HG02943 (cell line): ENCODE data around the gene MED27.

Source experiments
- ATAC-seq: cut with Tn5 transposase; IDR thresholded peaks from one replicate; pipeline ENCODE4 v1.9.1; 2021; ENCODE audit warnings: mild to moderate bottlenecking, low read depth, moderate library complexity; ENCODE audit not compliant: unreplicated experiment

The MED27 gene

DNA sequence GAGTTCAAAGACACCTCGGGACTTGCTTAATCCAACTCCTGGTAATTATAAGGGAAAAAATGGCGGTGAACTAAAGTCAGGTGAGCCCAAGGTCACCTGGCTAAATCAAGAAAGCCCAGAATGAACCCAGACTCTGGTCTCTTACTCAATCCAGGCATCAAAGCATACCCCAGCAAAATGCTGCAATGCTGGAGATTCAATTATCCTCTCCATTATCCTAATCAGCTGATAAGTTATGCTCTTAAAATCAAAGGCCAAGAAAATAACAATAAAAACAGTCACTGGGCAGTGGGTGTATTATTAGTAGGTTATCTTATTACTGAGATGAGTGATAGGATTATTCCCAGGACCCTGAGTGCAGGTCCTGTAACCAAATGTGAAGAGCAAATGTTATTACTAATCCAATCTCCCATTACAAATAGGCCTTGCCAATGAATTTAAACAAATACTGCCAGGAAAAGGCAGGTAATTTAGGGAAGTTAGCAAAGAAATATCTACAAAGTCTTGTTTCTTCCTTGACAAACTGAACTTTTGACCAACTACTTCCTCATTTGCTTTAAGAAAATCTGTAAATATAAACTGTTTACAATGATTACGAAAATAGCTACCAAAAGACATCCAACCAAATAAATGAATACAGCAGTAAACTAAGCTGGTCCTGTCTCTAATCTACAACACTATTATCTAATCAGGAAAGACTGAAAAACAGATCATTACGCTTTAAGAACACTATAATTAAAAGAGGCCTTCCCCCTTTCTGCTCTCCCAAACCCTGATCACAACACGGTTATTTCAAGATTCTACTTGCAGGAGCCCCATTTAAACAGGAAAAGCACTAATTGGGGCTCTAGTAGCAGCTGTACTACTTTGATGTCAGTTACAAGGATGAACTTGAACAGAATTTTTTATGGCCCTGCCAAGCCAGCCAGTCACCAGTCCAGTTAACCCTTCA lies 103.2 kb downstream of the MED27 start:
- no peak for ATAC-seq

DNA sequence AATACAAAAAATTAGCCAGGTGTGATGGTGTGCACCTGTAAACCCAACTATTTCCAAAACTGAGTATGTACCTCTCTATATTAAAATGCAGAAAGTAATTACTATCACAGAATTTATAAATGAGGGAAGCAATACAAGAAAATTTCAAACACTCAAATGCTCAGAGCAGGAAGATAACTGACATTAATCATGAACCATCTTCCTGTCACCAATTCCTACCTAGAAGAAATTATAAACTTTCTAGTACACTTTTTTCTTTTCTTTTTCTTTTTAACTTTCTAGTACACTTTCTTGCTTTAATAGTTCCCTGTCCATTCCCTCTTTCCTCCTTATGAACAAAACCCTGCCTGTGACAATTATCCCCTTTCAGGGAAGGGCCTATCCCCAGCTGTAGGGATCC lies 106.8 kb downstream of the MED27 start:
- ATAC-seq, result no peak

DNA sequence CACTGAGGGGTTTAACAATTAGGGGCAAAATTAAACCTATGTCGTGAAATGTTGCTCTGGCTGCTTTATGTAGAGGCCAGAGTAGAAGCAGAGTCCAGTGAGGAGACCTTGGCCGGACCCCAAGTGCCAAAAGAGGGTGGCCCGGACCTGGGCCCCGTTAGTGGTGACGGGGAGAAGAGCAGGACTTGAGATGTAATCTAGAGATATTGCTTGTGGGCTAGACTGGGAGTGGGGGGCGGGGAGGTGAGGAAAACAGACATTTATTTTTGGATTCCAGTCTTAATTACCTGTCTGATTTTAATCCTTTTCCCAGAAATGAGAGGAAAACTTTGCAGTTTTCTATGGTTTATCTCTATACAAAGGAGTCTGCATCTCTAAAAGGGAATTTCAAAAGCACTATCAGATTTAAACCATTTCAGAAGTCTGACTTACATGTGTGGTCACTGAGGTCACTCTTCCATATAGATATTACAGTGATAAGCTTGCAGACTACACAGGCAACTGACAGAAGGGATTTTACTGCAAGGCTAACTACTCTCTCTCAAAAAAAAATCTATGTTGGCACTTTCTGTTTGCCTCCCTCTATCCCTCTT lies 108.1 kb downstream of the MED27 start:
- no peak for ATAC-seq

DNA sequence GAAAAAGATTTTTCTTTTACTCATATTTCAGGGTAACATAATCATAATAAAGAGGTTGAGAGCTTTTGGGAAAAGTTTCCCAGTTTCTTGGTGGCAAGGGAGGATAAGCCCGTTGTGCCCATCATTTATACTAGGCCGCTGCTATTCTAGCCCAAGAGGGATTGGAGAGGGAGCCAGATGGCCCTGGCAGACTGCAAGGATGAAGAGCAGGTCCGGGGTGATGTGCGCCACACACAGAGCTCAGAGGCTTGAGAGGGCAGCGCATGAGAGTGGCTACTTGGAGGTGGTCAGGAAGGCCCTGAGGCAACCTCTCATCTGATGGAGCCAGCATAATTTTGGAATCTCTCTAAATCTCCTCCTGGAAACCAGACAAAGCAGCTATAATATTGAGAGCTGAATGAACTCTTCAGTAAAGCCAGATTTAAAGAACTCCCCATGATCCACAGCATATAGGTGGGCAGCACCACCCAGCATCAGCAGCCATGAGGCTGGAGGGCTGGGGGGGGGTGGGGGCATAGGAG lies 110.1 kb downstream of the MED27 start:
- ATAC-seq, result no peak

DNA sequence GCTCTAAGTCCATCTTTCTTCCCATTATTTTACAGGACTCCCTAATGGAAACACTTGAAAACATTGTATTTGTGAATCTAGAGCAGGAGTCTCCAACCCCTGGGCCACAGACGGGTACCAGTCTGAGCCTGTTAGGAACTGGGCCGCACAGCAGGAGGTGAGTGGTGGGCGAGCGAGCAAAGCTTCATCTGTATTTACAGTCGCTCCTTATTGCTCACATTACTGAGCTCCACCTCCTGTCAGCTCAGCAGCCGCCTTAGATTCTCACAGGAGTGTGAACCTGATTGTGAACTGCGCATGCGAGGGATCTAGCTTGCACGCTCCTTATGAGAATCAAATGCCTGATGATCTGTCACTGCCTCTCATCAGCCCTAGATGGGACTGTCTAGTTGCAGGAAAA lies 111.0 kb downstream of the MED27 start:
- no peak for ATAC-seq

DNA sequence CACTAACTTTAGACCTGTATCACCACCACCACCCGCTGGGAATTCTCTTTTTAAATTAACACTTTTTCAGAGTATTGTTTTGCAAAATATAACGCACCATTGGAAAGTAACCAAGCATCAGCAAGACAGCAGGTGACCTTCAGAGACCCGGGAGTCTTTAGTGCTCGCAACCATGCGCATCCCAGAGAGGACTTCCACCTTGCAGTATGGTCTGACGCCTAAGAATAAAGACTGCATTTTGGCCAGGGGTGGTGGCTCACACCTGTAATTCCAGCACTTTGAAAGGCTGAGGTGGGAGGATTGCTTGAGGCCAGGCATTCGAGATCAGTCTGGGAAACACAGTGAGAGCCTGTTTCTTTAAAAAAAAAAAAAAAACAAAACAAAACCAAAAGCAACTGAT lies 113.8 kb downstream of the MED27 start:
- ATAC-seq, result no peak

DNA sequence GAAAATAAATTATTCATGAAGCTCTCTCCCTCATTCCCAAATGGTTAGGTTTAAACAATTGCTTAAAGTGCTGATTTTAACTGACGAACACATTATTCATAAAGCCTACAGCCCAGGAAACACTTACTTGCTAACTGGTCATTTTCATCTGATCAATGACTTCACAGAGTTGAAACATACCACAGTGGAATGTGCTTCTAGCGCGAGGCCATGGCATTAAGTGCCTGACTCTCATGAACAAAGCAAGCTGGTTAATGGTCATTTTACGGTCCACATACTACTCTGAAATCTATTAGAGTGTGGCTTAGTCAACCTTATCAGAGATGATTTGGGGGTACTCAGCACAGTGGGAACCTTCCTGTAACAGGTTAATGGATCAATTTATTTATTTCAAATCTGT lies 114.6 kb downstream of the MED27 start:
- ATAC-seq, result no peak

DNA sequence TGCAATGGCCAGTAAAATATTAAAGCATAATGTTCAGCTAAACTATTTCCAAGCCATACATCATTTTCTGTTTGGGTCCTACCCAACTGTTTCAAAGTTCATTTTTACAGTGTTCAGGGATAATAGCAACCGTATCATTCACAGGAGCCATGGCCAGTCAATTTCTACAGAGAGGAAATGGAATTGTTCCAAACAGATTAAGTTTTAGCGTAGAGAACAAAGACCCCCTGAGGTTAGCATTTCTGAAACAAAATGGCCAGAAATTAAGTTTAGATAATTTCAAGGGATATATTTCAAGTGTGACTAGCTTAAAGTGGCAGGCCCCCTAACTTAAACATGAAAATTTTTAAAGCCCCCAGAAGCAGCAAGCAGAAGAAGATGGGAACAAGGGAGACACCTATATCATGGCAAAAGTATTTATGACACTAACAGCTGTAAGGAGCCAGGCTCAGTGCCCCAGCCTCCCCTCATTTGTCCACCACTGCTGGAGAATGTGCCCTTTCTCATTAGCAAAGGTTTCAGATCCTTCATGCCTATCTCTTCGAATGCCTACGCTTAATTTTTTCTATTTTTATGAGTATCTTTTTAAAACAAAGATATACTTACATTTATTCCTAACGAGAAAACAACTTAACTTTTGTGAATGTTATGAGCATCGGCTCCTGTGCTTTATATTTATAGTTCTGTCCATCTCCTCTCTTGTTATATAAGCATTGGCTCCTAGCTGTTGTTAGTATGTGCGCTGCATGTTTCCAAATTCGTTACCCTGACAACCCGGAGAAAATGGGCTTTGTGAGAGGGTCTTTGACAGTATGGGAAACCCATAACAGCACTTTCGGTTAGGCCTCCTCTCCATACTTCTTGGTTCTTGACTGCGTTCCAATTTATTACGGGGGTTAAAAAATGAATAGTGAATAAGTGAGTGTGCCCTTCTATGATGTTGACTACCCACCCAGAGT lies 116.3 kb downstream of the MED27 start:
- no peak for ATAC-seq

DNA sequence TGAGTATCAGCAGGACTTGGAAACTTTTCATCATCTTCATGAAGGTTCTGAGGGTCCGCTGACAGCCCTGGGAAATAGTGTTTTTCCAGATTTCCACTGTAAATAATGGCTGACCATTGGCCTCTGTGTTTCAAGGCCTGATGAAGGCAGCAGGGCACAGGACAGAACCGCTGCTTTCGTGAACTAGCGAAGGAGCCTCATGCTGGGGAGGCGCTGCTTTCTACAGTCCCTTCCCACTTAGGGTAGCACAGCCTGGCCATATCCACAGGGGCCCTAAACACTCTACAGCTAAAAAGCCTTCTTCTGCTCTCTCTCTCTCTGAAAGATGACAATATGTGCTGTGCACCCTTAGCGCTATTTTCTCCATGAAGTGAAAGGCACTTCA lies 118.2 kb downstream of the MED27 start:
- no peak for ATAC-seq

DNA sequence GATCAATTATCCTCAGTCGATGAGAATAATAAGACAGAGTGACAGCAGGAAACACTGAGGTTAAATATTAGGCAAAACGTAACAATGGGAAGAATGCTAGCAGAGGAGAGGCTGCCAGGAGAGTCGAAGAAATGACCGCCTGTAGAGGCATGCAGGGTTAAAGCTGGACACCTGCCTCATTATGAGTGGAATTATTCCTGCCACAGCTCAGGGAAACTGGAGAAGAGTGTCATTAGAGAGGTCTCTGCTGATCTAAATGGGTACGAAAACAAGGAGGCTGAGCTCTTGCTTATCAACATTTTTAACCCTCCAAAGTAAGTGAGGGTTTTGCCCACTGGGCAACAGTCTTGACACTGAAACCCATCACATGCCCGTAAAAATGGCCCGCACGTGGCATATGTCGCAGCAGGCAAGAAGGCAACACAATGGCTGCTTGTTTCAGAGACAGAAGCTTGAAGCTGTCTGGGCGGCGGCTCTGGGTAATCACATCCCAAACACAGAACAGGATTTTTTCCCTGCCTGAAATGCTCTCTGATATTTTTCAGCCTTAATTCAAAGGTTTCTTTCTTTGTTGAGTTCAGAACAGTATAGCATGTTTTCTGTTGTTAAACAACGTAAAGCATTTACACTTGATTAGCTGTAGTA lies 118.7 kb downstream of the MED27 start:
- no peak for ATAC-seq

DNA sequence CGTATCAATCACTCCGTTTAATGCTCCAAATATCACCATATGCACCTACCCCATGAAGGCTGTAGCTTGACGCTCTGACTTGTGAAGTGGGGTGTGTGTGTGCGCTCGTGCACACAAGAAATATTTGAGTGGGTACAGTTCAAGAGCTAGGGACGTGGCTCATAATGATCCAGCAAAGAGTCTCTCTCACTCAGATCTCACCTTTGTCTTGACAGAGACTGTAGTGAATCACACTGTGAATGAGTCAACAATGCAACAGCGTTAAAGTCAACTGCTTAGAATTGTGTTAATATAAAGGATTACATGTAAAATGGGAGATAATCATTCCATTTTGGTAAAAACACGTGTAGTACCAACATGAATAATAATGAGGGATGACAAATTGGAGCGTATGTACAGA lies 119.4 kb downstream of the MED27 start:
- ATAC-seq, result no peak

DNA sequence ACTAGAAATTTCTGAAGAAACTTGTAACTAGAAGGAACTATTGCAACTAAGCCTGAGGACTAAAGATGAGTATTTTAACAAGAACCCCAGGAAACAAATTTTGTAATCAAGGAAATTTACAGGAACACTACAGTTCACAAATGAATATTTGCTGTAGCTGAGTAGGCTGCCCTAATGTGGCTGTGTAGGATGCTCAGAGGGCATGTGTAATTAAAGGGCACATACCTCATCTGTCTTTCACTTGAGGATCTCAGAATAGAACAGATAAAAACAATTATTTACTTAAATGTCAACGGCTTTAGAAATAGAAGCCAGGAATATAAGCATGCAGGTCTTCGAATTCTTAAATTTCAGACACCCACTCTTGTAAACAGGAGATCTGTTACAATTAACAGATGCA lies 119.8 kb downstream of the MED27 start:
- ATAC-seq, result no peak

DNA sequence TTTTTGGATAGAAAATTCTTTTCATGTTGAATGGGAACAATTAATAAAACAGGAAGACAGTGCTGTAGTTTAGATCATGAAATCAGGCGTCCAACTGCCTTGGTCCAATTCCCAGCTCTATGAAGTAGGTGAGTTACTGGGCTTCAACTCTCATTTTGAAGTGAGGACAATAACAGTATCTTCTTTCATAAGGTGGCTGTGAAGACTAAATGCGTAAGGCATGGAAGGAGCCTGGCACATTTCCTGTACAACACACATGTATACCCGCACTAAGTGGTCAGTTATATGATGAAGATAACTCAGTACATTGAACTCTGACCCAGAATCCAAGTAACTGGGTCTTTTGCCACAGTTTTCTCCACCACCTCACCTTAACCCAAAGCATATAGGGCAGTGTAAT lies 120.6 kb downstream of the MED27 start:
- ATAC-seq, result no peak

DNA sequence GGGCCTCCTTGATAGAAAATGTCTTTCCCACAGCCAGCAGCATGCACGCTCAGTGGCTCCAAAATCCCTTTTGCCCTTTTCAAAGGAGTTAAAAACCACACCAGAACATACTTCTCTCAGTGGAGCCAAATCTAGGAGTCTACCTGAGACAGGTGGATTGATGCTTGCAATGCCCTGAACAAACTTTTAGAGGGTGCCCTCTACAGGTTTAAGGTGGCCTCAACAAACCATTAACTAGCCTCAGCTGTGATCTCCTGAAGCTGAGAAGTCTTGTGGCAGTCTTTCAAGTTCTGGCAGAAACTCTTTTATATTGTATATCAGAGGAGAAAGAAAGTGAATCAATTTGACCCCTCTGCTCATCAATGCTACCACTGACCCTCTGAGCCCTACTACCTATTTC lies 125.4 kb downstream of the MED27 start:
- no peak for ATAC-seq

DNA sequence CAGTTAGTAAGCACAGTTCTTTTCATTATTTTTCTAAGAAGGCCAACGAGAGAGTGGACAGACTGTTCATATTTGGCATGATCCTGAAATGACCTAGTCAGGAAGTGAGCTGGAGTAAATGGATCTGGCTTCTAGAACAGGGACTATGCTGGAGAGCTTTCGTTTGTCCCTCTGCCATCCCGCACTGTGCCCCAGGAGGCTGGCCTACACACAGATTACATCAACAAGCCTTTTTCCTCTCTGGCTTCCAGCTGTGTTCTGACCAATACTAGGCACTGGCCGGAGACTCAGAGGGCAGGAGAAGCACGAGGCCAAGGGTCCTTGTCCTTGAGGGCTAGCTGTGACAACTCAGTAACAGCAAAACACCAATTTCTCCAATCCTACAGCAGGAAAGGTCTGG lies 127.8 kb downstream of the MED27 start:
- no peak for ATAC-seq

DNA sequence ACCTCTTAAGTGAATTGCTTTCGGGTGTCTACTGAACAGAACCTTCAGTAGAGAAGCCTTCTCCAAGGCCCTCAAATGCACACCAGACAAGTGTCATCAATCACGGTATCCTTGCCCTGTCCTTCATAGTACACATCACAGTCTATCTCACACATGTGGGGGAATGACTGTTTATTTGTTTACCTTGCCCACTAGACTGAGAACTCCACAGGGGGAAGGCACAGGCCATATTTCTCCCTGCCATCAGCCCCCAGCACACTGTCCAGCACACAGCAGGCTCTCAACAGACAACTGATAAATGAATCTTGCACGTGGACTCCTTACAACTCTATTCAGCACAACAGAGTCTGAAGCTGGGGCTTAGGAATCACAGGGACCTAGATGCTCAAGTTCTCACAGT lies 128.5 kb downstream of the MED27 start:
- ATAC-seq, result no peak

DNA sequence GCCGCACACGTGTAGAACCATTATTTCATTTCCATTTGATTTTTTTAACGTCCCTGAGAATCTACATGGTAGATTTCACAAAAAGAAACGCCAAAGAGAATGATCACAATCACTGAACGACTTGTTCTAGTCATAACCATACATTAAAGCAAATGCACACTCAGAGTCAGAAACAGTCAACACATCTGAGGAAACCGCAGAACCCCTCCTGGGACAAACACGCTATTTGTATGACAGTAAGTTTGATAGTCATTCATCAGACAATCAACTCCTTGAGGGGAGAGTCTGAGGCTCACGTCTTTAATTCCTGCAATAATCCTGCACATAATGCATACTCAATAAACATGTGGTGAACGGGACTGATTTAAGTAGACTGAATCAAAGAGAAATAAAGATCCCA lies 129.2 kb downstream of the MED27 start:
- ATAC-seq, result no peak

DNA sequence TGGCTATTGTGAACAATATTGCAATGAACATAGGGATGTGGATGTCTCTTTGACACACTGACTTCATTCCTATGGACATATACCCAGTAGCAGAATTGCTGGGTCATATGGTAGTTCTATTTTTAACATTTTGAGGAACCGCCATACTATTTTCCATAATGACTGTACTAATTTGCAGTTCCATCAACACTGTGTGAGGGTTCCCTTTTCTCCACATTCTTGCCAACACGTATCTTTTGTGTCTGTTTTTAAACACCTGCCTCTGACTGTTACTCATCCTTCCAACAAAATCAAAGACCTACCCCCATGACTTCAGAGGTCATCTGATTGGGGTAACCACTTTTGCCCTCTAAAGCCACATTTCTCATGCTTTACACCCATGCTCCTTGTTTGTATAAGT lies 133.5 kb downstream of the MED27 start:
- no peak for ATAC-seq

DNA sequence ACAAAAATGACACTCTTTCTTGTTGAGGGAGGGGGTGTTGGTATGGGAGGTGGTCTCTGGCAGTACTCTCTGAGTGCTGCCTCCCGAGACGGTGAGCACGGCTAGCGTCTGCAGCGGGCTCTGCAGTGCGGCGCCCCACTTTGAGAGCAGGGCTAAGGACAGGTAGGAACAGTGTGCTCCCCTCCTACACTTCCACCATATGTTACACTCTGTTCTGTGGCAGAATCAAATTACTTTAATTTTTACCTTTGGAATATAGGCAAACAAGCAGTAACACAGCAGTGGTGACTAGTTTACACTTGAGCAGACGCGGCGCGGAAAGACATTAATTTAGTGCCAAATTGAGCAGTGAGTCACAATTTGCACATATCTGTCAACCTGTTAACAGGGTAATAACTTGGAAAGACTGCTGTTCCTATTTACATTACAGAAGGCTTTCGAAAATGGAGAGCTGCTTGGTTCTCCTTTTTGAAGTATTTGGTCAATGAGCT lies 136.3 kb downstream of the MED27 start:
- no peak for ATAC-seq

DNA sequence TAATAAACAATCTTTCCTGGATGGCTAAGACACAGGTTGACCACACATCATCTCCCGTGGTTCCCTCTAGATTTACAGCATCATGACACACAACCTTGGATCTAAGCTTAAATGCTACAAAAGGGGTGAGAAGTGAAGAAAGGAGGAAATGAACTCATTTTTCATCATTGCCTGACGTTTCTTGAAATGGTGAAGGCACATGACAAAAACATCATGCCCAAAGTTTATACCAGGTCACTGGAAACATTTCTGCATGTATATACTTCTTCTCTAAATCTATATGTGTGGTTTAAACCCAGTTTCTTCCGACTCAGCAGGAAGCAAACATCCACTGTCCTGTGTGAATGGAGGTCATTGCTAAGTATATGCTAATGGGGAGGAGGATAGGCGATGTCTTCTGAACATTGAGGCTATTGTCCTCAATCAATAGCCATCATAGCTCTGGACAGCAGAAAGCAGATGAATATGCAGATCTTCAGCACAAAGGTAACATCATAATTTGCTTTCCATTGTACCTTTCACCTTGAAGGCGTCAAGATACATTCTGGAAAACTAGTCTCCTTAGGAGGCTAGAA lies 137.4 kb downstream of the MED27 start:
- ATAC-seq, result no peak
